Fibroblast of upper back skin (primary cell): ENCODE data around the gene C1GALT1.

Experiments
- DNase-seq: peaks from one replicate; pipeline ENCODE4 v3.0.0-alpha.2; 2013

Gene C1GALT1

GRCh38 chr7:7292085-7292484, 109.7 kb downstream of the C1GALT1 start:
- no peak for DNase-seq

- DNase-seq = no peak
Observed at GRCh38 chr7:7292608-7293007, 110.3 kb downstream of the C1GALT1 start.

- DNase-seq = no peak
Observed at GRCh38 chr7:7293092-7293491, 110.7 kb downstream of the C1GALT1 start.

- DNase-seq = no peak
Observed at GRCh38 chr7:7294911-7295310, 112.6 kb downstream of the C1GALT1 start.
